DMS 273 (cell line): Measurements from ENCODE around the gene KCNQ1.

Experiments
- DNase-seq: peaks from one replicate; lab custom pipeline; 2025; ENCODE audit not compliant: unreplicated experiment; lab: John Stamatoyannopoulos, UW

KCNQ1 gene

DNA sequence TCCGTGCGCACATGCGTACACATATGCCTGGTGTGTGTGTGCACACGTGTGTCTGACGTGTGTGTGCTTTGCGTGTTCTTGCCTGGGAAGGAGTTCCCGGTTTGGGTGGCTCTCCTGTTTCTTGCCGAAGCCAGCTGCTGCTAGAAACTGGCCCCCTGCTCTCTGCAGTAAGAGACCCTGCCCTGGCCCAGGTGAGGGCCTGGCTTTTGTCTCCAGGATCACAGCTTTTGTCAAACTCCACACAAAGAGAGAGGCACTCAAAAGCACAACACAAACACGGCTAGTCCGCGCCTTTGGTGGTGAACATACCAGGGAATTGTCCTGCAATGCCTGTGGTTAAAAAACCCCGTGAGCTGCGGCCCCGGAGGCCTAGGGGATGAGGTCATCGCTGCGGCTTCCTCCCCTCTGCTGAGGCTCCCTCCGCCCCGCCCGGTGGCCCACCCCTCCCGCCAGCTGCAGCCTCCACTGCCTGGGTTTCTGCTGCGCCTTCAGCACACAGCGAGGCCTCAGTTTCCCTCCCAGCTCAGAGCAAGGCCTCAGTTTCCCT lies 88.9 kb downstream of the KCNQ1 start:
- DNase-seq, result no peak

DNA sequence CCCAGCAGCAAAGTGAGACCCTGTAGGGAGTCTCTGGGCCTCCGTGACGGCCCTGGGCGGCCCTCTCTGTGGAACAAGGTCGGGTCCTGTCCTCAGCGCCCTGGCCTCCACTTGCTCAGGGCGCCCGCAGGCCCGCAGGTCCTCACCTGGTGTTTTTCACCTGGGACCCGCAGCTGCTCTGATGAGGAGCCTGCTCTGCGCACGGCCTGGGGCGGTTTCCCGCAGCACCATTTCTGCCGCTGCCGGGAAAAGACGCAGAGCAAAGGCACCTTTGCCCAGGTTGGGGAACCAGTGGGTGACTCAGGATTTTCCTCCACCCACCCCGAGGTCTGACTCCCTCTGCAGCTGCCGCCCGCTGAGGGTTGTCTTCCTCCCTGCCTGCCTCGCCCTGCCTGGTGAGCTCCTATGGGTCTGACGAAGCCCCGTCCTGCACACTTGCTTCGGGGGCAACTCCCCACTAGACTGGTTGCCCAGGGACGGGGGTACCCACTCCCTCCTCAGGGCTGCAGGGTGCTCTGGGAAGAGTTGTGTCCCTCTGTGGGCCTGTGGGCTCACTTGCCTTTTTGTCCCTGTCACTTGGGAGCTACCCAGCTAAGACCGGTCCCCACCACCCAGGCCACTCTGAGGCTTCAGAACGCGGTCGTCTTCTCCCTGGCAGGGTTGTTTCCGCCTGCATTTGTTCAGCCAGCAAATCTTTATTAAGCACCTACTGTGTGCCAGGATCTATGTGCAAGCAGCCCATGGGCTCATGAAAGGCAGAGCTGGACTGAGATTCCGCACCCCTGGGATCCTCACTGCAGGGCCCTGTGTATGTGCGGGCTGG lies 89.5 kb downstream of the KCNQ1 start:
- no peak for DNase-seq

- no peak for DNase-seq
Measured at GRCh38 chr11:2534957-2535672, 90.3 kb downstream of the KCNQ1 start.

DNA sequence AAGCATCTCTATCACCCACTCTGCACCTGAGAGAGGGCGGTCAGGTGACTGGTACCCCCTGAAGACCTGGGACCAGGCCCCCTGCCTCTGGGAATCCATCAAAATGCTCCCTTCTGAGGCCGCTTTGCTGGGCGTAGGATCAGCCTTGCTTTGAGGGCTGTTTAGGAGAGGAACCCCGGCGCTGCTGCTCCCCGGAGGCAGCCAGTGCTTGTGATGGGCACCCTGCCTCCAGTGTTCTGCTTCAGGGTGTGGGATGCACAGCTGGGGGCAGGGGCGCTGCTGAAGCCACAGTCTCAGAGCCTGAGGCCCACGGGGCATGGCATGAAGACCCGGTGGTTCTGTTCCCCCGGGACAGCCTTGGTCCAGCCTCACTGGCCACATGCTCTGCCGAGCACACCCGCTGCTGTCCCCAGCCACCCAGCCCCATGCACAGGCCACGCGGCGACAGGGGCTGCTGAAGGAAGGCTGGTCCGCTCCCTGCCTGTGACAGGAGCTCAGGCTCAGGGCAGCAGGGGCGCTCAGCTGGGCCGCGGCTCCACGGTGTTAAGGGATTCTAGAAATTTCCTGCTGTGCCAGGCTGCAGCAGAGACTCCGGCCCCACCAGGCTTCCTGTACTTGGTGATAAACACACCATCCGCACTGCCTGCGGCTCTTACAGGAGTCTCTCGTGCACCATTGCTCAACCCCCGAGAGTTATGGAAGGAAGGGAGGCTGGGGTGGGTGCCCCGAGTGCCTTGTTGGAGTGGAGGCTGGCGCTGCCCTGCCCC lies 91.0 kb downstream of the KCNQ1 start:
- no peak for DNase-seq

DNA sequence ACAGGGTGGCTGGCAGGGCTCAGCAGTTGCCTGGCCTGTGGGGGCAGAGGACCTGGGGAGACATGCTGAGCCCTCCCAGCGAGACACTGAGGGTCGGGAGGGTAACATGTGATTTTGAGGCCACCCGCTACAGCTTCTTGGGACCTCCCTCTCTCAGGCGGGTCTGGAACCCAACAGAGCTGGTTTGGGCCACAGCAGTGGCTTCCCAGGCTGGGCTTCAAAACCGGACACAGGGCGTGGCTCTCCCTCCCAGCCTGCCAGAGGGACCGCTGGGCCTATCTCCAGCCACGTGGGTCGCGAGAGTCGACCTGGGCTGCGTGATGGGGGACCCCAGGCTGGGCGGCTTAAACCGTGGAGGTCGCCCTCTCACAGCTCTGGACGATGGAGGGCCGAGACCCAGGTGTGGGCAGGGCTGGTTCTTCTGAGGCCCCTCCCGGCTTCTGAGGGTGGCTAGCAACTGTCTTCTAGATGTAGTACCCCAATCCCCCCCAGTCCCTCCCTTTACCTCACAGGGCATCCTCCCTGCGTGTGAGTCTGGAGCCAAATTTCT lies 91.7 kb downstream of the KCNQ1 start:
- DNase-seq, result no peak

- DNase-seq, result no peak
Measured at GRCh38 chr11:2537010-2537705, 92.3 kb downstream of the KCNQ1 start.

DNA sequence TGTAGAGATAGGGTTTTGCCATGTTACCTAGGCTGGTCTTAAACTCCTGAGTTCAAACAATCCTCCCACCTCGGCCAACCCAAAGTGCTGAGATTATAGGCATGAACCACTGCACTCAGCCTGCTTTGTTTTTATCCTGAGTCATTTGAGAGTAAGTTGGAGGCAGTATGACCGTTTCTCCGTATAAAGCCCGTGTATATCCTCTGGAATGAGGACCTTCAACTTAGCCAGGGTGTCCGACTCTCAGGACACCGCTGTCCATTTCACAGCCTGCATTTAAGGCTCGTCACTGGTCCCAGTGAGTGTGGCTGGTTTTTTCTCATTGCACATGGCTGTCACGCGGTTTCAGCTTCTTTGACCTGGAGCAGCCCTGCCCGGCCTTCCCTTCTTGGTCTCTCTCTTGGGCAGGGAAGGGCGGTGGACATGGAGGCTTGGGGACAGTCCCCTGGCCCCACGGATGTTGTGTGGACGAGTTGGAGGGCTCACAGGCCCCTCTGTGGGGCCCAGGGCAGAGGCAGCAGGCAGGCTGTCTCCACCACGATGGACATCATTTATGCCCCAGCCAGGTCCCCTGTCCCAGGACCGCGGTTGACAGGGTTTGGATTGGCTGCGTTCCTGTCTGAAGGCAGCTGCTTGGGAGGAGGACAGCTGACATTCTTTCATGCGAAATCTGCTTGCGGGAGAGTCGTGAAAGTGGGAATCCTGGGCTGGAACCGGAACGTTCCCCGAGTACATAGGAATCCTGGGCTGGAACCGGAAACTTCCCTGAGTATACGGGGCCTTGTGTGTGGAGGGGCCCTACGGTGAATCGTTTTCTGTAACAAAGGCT lies 93.3 kb downstream of the KCNQ1 start:
- DNase-seq, result no peak

DNA sequence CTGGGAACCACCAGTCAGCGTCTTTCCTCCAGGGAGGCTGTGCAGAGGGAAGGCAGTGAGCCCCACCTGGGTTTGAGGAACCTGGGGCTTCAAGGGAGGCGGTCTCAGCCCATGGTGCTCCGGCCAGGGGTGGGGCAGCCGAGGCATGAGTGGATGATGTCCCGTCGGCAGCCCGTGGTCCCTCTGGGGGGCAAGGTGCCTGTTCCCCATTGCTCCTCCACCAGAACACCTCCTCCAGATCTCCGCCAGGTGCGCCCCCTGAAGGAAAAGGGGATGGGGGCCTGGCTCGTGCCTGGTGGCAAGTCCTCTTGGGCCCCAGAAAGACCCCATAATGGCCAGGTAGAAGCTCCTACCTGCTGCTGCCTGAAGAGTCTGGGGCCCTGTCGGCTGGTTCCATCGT lies 94.1 kb downstream of the KCNQ1 start:
- DNase-seq, result no peak

- DNase-seq, result no peak
Measured at GRCh38 chr11:2539371-2540222, 94.8 kb downstream of the KCNQ1 start.

DNA sequence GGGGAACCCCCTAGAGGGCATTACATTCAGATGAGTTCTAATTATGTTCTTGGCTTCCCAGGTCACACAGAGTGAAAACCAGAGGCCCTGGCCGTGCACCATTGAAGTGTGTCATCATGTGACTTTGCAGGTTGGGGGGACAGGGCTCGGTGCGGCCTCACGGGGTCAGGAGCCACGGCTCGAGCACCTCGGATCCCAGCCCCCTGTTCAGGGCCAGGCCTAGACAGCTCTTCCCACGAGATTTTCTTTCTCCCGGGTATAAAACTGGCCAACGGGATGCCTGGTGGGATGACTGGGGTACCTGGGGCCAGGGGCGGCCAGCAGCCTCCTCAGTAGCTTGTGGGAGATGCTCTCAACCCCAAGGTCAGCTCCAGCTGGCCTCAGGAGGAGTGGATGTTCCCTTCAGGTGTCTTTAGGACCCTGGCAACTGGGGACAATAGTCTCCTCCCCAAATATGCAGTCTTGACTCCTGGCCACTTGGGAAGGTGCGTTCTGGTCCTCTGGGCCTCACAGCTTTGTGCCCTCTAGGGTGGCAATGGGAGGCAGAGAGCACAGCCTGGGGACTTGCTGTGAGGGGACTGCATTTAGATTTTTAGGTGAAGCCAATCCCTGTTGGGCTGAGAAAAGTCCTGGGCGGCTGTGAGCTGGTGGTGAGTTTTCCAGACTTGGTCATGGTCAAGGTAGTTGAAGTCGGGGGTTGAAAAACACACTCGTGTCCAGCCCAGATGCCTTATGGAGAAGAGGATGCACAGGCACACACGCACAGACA lies 95.6 kb downstream of the KCNQ1 start:
- no peak for DNase-seq

- no peak for DNase-seq
Measured at GRCh38 chr11:2540992-2541680, 96.3 kb downstream of the KCNQ1 start.

- no peak for DNase-seq
Measured at GRCh38 chr11:2541881-2542361, 97.1 kb downstream of the KCNQ1 start.

DNA sequence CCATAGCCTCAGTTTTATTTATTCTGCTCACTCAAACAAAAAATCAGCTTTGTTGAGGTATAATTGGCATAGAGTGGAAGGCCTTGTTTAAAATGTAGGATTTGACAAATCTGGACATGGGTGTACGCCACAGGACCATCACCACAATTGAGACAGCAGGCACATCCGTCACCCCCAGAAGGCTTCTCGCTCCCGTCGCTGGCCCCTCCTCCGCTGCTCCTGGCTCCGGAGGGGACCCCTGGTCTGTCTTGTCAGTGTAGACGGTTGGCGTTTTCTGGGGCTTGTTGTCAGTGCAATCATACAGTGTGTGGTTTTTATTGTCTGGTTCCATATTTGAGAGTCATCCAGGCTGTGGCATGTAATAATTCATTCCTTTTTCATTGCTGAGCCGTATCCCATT lies 97.6 kb downstream of the KCNQ1 start:
- DNase-seq, result no peak

DNA sequence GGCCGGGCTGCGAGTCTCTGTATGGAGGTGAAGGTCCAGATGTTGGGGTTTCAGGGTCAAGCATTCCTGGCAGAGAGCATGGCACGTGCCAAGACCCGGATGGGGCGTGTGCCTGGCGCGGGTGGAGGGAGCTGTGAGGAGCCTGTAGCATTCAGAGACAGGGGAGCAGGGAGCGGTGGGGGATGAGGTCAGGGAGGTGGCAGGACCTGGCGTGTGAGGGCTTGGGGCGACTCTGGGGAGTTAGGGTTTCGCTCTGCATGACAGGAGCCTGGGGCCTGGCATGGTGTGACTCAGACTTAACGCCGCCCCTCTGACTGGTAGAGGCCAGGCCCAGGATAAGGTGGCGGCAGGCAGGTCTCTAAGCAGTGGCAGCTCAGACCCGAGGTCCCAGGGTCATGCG lies 103.0 kb downstream of the KCNQ1 start:
- DNase-seq, result no peak

GRCh38 chr11:2548596-2548995 lies 103.8 kb downstream of the KCNQ1 start:
- no peak for DNase-seq

- no peak for DNase-seq
Measured at GRCh38 chr11:2549080-2549479, 104.3 kb downstream of the KCNQ1 start.

- no peak for DNase-seq
Measured at GRCh38 chr11:2549491-2549875, 104.7 kb downstream of the KCNQ1 start.
